GM12878 (cell line): Measurements from ENCODE around the gene ARHGAP22. TPM values are rescaled to one million over a fixed set of nuclear protein-coding genes. Genes with fewer than 3 reads are reported as not detected.

ENCODE experiments used
- CEBPZ ChIP-seq: fragments of 150-350 bp; IDR thresholded peaks from 2 replicates; pipeline ENCODE4 v1.6.1; 2016; ENCODE audit warnings: low read depth, low read length
- IKZF1 ChIP-seq: fragments of 450-650 bp; conservative IDR thresholded peaks from 2 replicates; pipeline ENCODE4 v1.6.1; 2017; ENCODE audit warnings: antibody characterized with exemption, mild to moderate bottlenecking
- JUND ChIP-seq: IDR thresholded peaks from 2 replicates; pipeline ENCODE4 v1.6.1; 2012; ENCODE audit warnings: low read depth, mild to moderate bottlenecking, low read length, improper control_type of control experiment, moderate library complexity
- MAX ChIP-seq: IDR thresholded peaks from 2 replicates; pipeline ENCODE4 v1.6.1; 2012; ENCODE audit warnings: low read depth, low read length, improper control_type of control experiment
- NR2C2 ChIP-seq: IDR thresholded peaks from 2 replicates; pipeline ENCODE4 v1.6.1; 2011; ENCODE audit warnings: borderline replicate concordance, low read depth; ENCODE audit not compliant: control insufficient read depth, insufficient read length
- PAX5 ChIP-seq: IDR thresholded peaks from 2 replicates; pipeline ENCODE4 v1.6.1; 2011; ENCODE audit warnings: low read depth, low read length, borderline replicate concordance
- PKNOX1 ChIP-seq: fragments of 450-650 bp; IDR thresholded peaks from 2 replicates; pipeline ENCODE4 v1.6.1; 2016; ENCODE audit warnings: mild to moderate bottlenecking
- POLR2A ChIP-seq: IDR thresholded peaks from 2 replicates; pipeline ENCODE4 v1.6.1; 2011; ENCODE audit warnings: low read depth, mild to moderate bottlenecking, low read length
- SP1 ChIP-seq: IDR thresholded peaks from one replicate; pipeline ENCODE4 v1.6.1; 2011; ENCODE audit warnings: low read depth, low read length
- YBX1 ChIP-seq: fragments of 450-650 bp; IDR thresholded peaks from 2 replicates; pipeline ENCODE4 v1.6.1; 2016; ENCODE audit warnings: antibody characterized with exemption
- polyA plus RNA-seq, 11 experiments: library from polyadenylated mRNA; depleted of rRNA in 4 of 11; unstranded in 6 of 11; stranded (reverse) in 5 of 11; fragments of >200 nt; fragmentation: Nextera tagmentation in 4 of 11; fragmentation: Illumina TruSeq in 1 of 11; extraction: Ambion mirVana in 4 of 11; extraction: Trizol in 1 of 11; gene quantifications; 1 replicate in 1 of 11; 2 replicates in 10 of 11; pipeline versions ENCODE4 v1.2.1 to v1.2.3, GENCODE V29; 2011 to 2016; ENCODE audit warnings: inconsistent platforms in 2 of 11, missing spikeins in 2 of 11, low read depth in 1 of 11
- total RNA-seq, 4 experiments: library from RNA; depleted of rRNA in 3 of 4; stranded (reverse); fragments of >200 nt in 3 of 4; fragmentation: Illumina TruSeq in 1 of 4; extraction: Trizol in 1 of 4; gene quantifications; 2 replicates each; pipeline versions ENCODE4 v1.2.1 to v1.2.3, GENCODE V29; 2013 to 2021

ARHGAP22 gene
- total and polyA plus RNA-seq, 10 of the 15 experiments (the other 5 are each of a cell fraction or from before 2014, with no cell fraction given): 0.07 to 0.61 (median 0.18) TPM; not detected in 5

GRCh38 chr10:48481385-48481784, 123.5 kb downstream of the ARHGAP22 start (continued):
- no peak for TF ChIP-seq CEBPZ
- no peak for TF ChIP-seq JUND
- no peak for TF ChIP-seq YBX1
- TF ChIP-seq SP1: no peak
- TF ChIP-seq IKZF1: no peak
- no peak for TF ChIP-seq NR2C2
- TF ChIP-seq PKNOX1: no peak
- no peak for TF ChIP-seq PAX5
- TF ChIP-seq POLR2A: no peak
- TF ChIP-seq MAX: no peak
